ENCODE results near the gene NFAT5.

The NFAT5 gene

GRCh38 chr16:69662901-69663300, 97.1 kb downstream of the NFAT5 start:
- H3K27ac ChIP-seq: no peak overlapping the region
- peaks cover 35% of the 10 kb centered on the region for H3K36me3 ChIP-seq
- H3K27me3 ChIP-seq: no peaks in the 10 kb centered on the region
- no peak overlapping the region for H3K4me3 ChIP-seq (ENCODE audit: low read depth in 1 of 2, low read length in 1 of 2)
- no peak for TF ChIP-seq CTCF (IDR thresholded peaks at IDR 0.05)
- H3K9me3 ChIP-seq: no peaks in the 10 kb centered on the region
- no peaks in the 10 kb centered on the region for H3K4me1 ChIP-seq (ENCODE audit: control insufficient read depth in 1 of 2, insufficient read depth in 1 of 2, low read depth in 1 of 2, low read length in 1 of 2)

- H3K36me3 ChIP-seq: peaks cover 42% of the 10 kb centered on the region
- H3K4me1 ChIP-seq (ENCODE audit: control insufficient read depth in 1 of 2, insufficient read depth in 1 of 2, low read depth in 1 of 2, low read length in 1 of 2): no peaks in the 10 kb centered on the region
- H3K27me3 ChIP-seq: no peaks in the 10 kb centered on the region
- no peak overlapping the region for H3K4me3 ChIP-seq (ENCODE audit: low read depth in 1 of 2, low read length in 1 of 2)
- H3K27ac ChIP-seq: no peak overlapping the region
- no peaks in the 10 kb centered on the region for H3K9me3 ChIP-seq
- TF ChIP-seq CTCF (IDR thresholded peaks at IDR 0.05): no peak
Observed at GRCh38 chr16:69663846-69664245, 98.1 kb downstream of the NFAT5 start.

- H3K36me3 ChIP-seq: peaks cover 55% of the 10 kb centered on the region
- H3K27ac ChIP-seq: no peak overlapping the region
- no peaks in the 10 kb centered on the region for H3K4me1 ChIP-seq (ENCODE audit: control insufficient read depth in 1 of 2, insufficient read depth in 1 of 2, low read depth in 1 of 2, low read length in 1 of 2)
- no peak for TF ChIP-seq CTCF (IDR thresholded peaks at IDR 0.05)
- no peak overlapping the region for H3K4me3 ChIP-seq (ENCODE audit: low read depth in 1 of 2, low read length in 1 of 2)
- H3K27me3 ChIP-seq: no peaks in the 10 kb centered on the region
- no peaks in the 10 kb centered on the region for H3K9me3 ChIP-seq
Observed at GRCh38 chr16:69669577-69669976, 103.8 kb downstream of the NFAT5 start.

- Histone ChIP-seq H3K9me3 (no peaks in the 10 kb centered on the region), H3K4me3 (ENCODE audit: low read depth in 1 of 2, low read length in 1 of 2) (no peak overlapping the region), H3K4me1 (ENCODE audit: control insufficient read depth in 1 of 2, insufficient read depth in 1 of 2, low read depth in 1 of 2, low read length in 1 of 2) (no peaks in the 10 kb centered on the region), H3K27me3 (no peaks in the 10 kb centered on the region), H3K27ac (no peak overlapping the region), H3K36me3 (peaks cover 76% of the 10 kb centered on the region)
- TF ChIP-seq CTCF (IDR thresholded peaks at IDR 0.05): no peak
Observed at GRCh38 chr16:69672315-69672997, 106.7 kb downstream of the NFAT5 start.

GRCh38 chr16:69672998-69673713, 107.4 kb downstream of the NFAT5 start:
- Histone ChIP-seq H3K27ac (no peak overlapping the region), H3K27me3 (no peaks in the 10 kb centered on the region), H3K4me3 (ENCODE audit: low read depth in 1 of 2, low read length in 1 of 2) (no peak overlapping the region), H3K36me3 (peaks cover 79% of the 10 kb centered on the region), H3K9me3 (no peaks in the 10 kb centered on the region), H3K4me1 (ENCODE audit: control insufficient read depth in 1 of 2, insufficient read depth in 1 of 2, low read depth in 1 of 2, low read length in 1 of 2) (no peaks in the 10 kb centered on the region)
- no peak for TF ChIP-seq CTCF (IDR thresholded peaks at IDR 0.05)

Measured in neutrophil (primary cell).